ENCODE measurements around the gene MGAT1. TPM values are rescaled to one million over a fixed set of nuclear protein-coding genes. Genes with fewer than 3 reads are reported as not detected.
"Not testable (repeated sequence)": the region's sequence is repeated elsewhere in the genome, so short reads cannot be mapped to it uniquely, and the experiment has no call there.

MGAT1 gene
- 124 and 164 TPM in 2 replicates for total RNA-seq

DNA sequence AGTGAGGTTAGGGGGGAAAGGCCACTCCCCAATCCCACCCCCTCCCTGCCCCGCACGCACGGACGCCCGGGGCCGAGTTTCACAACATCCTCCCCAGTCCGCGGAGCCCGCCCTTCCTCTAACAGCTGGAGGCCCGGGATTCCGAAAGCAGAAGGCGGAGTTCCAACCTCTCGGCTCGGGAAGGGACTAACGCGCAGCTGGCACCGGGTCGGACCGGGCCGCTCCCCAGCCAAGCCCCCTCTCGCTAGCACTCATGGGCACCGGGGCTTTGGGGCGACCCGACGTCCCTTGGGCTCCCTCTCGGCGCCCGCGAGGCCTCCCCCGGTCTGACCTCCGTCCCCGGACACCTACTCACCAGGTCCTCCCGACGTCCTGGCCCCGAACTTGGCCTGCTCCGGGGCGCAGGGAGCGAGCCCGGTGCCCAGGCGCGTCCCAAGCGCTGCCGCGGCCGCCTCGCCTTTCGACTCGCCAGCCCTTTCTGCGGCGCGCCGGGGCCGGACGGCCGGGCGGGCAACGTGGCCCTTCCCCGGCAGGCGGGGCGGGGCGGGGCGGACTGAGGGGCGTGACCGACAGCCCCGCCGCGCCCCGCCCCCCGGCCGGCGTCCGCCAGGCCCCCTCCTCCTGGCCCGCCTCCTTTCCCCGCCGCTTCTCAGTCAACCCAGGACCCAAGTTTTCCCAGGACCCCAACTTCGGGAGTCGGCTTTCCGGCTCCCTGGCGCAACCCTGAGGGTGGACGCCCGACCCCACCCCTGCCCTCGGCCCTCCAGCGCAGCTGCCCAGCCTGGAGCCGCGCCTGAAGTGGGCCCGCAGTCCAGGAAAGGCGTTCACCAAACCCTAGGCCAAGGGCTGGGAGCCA lies at the start of gene MGAT1:
Gene MGAT1, minus strand, starts transcription at position 482 of the 856 bp plus-strand sequence. CDS start 9,835 bp downstream, outside the sequence.
- peak; percentile 89 for DNase-seq

DNA sequence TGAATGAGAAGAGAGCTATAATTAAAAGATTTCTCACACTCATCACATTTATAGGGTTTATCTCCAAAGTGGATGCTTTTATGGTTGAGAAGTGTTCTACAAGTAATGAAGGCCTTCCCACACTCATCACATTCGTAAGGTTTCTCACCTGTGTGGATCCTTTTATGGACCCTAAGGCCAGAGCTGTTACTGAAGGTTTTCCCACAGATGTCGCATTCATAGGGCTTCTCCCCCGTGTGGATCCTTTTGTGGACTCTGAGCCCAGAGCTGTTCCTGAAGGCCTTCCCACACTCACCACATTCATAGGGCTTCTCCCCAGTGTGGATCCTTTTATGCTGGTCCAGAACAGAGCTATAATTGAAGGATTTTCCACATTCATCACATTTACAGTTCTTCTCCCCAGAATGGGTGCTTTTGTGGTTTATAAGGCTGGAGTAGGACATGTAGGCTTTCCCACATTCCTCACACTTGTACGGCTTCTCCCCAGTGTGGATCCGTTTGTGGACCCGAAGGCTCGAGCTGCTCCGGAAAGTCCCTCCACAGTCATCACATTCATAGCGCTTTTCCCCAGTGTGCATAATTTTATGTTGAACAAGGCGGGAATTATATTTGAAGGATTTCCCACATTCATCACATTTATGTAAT lies 48.0 kb upstream of the MGAT1 start:
- no peak for DNase-seq

DNA sequence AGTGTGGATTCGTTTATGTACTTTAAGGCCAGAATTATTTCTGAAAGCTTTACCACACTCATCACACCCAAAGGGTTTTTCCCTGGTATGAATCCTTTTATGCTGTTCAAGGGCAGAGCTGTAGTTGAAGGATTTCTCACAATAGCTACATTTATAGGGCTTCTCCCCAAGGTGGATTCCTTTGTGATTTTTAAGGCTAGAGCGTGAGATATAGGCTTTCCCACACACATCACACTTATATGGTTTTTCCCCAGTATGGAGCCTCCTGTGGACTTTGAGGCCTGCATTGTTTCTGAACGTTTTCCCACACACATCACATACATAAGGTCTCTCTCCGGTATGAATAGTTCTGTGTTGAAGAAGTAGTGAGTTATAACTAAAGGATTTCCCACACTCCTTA lies 47.2 kb upstream of the MGAT1 start:
- no peak for DNase-seq

DNA sequence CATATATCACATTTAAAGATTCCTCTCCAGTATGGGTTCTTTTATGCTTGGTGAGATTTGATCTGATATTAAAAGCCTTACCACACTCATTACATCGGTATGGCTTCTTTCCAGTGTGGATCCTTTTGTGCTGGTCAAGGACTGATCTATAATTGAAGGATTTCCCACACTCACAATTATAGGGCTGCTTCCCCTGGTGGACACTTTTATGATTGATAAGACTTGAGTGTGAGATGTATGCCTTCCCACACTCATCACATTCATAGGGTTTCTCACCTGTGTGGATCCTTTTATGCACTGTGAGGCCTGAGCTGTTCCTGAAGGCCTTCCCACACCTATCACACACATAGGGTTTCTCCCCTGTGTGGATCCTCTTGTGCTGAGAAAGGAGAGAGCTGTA lies 46.3 kb upstream of the MGAT1 start:
- no peak for DNase-seq

DNA sequence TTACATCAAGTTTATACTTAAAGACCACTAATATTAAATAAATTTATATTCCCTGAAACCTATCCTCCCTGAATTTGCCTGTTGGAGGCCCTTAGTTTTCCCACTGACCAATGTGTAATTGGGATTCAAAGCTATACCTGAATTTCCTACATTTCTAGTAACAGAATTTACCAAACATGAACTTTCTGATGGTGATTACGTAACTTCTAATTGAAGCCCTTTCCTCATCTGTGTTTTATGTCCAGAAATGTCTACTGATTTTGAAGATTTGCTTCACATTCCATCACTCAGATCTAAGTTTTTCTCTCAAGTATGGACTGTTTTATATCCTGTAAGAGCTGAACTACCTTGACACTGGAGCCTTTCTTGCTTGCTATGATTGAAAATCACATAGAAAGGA lies 45.7 kb upstream of the MGAT1 start:
- DNase-seq = no peak

- no peak for DNase-seq
Measured at GRCh38 chr5:180847026-180847425, 44.4 kb upstream of the MGAT1 start.

GRCh38 chr5:180844858-180845257 lies 42.3 kb upstream of the MGAT1 start:
- DNase-seq = no peak

DNA sequence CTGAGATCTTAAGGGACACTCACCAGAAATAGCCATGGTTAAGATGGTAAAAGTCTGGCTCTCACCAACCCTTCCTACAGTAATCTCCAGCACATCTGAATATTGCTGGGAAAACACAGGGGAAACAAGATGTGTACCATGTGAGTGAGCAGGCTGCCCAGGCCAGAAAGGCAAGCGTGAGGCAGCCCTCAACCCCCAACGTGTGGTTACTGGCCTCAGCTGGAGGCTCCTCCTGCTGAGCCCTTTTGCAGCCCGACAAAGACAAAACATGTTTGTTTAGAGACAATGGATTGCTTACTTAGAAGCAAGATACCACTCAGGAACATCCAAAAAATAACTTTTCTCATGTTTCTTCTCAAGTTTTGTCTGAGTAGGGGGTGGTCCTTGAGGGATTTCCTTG lies 41.8 kb upstream of the MGAT1 start:
- DNase-seq = no peak

- DNase-seq = no peak
Measured at GRCh38 chr5:180839935-180840334, 37.3 kb upstream of the MGAT1 start.

- no peak for DNase-seq
Measured at GRCh38 chr5:180839227-180839626, 36.6 kb upstream of the MGAT1 start.

DNA sequence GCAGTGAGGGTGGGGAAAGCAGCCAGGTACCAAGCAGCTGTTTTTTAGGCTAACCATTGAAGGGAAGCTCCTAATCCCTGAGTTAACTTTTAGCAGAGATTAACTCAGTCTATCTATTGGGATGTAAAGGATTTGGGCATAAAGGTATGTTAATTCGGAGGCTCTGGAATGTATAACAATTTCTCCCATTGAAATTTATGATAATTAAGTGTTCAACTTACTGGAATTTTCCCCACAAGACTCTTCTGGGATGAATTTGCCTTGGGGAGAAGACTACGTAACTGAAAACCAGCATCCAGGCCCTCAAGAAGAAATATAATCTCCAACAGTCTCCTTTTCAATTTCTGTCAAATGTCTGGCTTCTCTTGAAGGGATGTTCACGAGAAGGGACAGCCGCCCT lies 34.9 kb upstream of the MGAT1 start:
- DNase-seq = no peak

DNA sequence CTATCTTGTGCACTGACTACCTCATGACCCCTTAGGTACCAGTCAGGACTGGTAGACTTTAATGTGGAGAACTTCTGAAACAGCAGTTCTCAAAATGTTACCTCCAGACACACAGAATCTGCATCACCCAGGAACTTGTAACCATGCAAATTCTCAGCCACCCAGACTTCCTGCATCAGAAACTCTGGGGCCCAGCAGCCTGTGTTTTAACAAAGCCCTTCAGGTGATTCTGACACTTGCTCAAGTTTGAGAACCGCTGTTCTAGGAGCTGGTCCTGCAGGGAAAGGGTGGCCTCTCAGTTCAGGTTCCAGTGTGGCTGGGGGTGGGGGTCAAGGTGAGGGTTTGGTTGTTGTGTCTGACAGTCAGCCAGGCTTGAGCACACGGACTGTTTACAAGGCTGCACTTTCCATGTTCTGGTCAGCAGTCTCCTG lies 30.0 kb upstream of the MGAT1 start:
- no peak for DNase-seq

- peak; percentile 78 for DNase-seq
Measured at GRCh38 chr5:180831139-180832093, 28.8 kb upstream of the MGAT1 start.

DNA sequence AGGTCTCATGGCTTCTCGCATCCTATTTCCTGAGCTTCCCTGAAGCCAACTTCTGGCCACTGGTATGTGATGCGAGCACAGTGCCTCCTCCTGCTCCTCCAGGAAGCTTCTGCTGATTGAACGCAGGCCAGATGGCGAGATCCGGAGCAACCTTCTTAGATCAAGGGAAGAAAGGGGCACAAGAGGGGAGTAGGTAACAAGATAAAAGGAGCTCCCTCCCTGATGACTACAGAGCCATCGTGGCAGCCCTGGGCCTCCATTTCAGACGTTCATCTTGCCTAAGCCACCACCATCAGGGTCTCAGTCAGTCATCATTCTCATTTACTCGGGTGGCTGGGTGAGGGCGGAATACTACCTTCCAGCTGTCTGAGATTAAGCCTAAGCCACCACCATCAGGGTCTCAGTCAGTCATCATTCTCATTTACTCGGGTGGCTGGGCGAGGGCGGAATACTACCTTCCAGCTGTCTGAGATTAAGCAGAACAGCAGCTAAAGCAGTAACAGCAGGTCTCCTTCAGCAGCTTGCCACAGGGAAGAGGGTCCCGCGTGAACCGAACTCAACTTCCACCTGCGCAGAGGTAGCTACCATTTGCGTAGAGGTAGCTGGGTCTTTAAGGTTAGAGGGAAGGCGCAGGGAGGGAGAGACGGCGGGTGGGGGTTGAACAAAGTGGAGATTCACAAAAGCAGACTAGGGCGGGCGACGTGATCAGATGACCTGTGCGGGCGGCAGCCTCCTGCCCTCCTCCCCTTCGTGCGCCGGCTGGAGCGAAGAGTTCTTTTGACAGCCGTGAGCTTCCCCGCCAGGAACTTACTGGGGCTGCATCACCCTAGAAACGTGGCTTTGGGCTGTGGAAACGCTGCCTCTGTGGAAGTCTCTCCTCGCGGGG lies 27.9 kb upstream of the MGAT1 start:
- no peak for DNase-seq

GRCh38 chr5:180829726-180830125 lies 27.1 kb upstream of the MGAT1 start:
- DNase-seq = no peak

- not testable (repeated sequence) for DNase-seq
Measured at GRCh38 chr5:180828756-180829531, 26.3 kb upstream of the MGAT1 start.

DNA sequence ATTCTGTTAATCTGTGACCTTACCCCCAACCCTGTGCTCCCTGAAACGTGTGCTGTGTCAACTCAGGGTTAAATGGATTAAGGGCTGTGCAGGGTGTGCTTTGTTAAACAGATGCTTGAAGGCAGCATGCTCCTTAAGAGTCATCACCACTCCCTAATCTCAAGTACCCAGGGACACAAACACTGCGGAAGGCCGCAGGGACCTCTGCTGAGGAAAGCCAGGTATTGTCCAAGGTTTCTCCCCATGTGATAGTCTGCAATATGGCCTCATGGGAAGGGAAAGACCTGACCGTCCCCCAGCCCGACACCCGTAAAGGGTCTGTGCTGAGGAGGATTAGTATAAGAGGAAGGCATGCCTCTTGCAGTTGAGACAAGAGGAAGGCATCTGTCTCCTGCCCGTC lies 24.8 kb upstream of the MGAT1 start:
- DNase-seq = not testable (repeated sequence)

GRCh38 chr5:180825768-180826525 lies 23.3 kb upstream of the MGAT1 start:
- peak; percentile 68 for DNase-seq

DNA sequence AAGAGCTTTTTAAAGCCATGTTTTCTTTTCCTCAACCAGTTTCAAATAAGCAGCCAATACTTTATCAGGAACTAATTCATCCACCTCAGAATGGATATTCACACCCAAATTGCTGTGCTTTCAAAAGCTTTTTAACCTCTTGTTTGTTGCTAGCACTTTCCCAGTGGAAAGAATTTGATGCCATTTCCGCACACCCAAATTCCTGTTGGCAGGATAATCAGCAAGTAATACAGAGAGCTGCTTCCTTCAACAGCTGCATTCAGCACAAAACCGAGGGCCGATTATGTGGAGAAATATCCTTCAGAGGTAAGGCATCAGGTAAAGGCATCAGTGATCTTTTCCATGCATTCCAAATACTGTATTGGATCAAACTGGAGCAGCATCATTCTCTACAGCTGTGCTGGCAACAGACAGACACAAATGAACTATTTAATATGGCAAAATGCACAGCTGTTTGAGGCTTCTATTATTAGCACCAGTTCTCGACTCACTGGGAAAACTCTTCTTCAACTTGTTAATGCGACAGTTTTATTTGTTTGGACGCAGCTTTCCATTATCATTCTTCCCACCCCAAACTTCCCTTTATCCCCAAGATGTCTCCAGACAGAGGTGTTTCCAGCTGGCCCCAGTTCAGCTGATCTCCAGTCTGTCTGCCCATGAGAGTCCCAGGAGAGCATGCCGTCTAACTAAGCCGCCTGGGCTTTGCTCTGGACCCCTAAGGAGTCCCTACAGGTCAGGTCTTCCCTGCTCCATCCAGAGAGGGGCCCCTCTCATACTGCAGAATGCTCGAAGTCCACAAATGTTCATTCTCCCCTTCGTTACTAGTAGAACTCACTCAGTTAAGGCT lies 22.2 kb upstream of the MGAT1 start:
- peak; percentile 71 for DNase-seq

All from dermis blood vessel endothelial cell (primary cell).